ENCODE data around the gene ELMO1.

The ELMO1 gene

DNA sequence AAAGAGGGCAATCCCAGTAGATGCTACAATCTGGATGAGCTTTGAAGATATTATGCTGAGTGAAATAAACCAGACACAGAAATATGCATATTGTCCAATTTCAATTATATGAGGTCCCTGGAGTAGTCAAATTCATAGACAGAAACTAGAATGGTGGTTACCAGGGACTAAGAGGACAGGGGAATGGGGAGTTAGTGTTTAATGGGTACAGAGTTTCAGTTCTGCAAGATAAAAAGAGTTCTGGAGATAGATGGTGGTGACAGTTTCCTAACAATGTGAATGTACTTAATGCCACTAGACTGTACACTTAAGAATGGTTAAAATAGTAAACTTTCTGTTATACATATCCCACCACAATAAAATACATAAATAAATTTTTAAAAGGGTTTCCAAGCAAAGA, 236.6 kb downstream of the ELMO1 start:
- no peak for DNase-seq

DNA sequence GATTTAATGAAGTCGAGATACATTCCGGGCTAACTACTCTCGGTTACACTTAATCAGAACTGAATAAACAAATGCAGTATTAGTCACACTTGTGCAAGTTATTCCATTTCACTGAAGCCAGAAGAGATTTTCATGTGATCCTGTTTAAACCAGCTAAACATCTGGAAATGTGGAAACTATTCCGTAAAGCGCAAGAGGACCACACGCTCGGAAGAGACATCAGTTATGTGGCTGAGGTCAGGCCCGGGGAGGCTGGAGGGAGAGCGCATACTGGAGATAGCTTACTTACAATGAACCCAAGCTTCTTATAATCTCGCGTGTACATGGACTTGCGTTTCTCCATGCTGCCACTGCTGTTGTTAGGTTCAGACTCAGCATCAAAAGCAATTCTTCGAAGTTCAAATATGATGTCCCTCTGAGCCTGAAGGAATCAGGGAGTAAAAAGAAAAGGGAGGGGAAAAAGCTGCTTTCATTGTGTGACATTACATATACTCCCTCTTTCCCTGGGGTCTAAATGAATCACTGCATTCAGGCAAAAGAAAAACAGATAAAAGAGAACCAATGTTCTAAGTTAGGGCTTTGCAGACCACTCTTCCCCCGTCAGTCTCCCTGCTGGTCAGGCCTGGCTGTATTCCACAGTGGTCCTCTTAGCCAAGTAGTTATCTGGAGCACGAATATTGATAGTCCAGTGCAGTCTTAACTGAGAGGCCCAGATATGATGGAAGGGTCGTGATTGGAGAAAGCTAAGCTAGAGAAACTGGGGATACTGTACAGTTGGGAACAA, 237.4 kb downstream of the ELMO1 start:
- DNase-seq: no peak

DNA sequence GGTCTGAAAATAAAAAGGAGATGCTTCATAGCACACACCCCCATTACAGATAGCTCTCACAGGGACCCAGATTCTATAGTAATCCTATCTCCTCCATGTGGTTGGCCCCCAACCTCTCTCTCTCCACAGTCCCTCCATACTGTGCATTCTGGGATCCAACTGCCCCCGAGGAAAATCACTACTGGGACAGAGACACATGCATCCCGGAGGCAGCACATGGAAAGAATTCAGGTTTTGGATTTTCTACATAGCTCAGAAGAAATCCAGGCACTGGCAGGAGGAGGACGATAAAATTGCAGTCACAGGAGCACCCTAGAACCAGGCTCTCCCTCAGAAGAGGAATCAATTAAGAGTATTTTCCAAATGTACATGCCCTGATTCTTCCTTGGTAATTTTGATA, 239.5 kb downstream of the ELMO1 start:
- DNase-seq: no peak

DNA sequence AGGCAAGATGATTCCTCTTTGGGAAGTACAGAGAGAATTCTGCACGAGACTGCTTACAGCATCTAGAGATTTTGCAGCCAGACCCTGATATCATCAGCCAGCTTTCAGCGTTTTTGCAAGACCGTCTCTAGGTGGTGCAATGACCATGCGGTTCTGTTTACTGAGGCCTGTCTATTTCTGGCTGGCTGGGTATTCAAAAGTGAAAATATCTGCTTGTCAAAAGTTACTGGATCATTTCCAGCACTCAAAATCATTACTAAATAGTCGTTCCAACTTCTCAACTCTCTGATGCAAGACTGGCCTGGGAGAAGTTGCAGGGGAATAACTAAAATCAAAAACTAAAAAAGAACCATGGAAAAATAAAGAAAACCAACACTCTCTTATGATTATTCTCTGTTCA, 240.1 kb downstream of the ELMO1 start:
- peak; percentile 24 for DNase-seq

DNA sequence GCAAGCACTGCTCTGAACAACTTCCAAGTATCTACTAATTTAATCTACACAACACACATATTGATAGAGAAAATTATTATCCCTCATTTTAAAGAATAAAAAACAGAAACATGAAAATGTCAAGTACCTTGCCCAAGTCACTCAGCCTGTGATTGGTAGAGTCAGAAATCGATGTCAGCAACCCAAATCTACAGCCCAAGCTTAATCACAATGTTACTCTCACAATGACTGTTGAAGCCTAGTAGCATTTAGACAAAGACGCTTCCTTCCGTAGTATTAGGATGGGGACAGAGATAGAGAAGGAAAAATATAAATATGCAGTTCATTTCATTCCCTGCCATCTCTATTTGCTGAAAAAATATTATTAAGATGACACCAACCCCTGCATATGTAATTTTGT, 242.5 kb downstream of the ELMO1 start:
- DNase-seq: peak; percentile 46

DNA sequence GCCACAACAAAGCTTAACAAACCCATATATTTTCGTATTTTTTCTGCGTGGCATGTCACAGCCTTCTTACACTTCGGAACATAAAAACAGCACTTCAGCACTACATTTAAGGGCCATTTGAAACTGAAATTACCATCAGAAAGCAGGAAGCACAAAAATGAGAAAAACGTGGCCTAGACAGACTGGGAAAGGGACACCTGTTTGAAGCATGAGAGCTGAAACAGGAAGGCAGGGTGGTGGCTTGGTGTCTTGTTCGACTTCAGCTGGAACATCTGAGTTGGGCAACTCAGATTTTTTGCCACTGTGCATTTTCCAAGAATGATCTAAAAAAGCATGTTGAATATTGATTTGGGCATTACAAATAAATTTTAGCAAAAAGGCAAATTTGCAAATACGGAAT, 243.2 kb downstream of the ELMO1 start:
- no peak for DNase-seq

DNA sequence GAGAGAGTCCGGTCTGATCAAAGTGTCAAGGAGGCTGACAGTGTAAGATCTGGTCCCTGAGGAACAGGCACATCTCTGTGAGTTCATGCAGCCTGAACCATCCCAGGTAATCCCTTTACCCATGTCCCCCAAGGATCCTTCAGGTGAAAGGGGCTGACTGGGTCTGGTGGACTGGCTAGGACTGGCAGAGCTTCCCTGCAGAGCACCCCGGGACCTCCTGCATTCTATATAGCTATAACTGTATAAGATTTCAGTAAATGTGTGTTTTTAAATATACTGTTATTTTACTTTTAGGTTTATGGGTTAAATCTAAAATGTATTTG, 246.8 kb downstream of the ELMO1 start:
- DNase-seq: no peak

DNA sequence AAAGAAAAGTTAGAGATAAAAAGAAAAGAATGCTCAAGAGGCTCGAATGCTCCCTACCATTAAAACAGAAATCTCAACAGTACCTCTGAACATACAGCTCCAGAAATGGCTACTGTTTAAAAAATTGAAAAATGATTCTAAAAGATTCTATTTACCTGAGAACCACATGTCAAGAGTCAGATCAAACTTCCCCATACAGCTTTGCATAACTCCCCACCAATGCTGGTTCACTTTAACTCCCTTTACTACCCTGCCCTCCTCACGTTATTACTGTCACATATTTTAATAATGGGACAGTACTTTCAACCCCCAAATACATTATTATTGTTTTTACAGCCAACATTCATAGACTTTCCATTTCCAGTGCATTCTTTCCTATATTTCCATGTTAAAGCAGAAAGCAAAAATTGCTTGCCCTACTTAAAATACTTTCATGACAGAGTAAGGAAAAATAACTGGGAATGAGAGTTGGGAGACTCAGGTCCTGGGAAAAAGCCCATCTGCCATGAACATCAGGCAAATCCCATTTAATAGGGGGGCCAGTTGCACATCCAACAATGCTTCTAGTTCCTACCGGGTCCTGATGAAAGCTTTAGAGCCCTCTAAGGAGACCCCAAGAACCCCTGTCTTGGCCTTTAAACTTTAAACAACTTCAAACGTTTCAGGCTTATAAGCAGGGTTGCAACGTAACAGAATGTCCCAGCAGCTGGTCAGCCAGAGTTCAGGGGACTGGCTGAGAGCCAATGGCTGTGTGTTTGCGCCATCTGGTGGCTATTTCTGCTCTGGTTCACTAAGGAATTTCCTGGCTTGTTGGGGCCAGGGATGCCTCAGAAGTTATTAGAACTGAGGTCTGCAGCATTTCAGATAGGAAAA, 247.4 kb downstream of the ELMO1 start:
- peak; percentile 39 for DNase-seq

DNA sequence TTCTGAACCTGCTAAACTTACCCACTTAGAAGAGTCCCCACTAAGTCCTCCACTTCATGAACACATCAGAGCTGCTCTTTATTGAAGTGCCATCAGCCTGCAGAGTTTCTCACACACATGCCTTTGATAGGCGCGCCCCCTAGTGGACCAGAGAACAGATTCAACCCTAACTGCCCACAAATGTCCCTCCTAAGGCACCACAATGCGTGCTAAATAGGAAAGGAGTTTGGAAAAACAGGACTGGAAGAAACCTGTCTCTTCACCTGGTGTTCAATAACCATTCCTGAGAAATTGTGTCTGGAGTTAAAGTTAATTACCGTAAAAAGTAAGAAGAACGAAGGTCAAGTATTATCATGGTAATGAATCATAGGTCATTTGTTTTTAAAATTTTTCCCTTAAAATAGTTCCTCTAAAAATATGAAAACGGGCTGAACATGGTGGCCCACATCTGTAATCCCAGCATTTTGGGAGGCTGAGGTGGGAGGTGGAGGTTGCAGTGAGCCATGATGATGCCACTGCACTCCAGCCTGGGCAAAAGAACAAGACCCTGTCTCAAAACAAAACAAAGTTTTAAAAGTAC, 249.7 kb downstream of the ELMO1 start:
- peak; percentile 66 for DNase-seq

DNA sequence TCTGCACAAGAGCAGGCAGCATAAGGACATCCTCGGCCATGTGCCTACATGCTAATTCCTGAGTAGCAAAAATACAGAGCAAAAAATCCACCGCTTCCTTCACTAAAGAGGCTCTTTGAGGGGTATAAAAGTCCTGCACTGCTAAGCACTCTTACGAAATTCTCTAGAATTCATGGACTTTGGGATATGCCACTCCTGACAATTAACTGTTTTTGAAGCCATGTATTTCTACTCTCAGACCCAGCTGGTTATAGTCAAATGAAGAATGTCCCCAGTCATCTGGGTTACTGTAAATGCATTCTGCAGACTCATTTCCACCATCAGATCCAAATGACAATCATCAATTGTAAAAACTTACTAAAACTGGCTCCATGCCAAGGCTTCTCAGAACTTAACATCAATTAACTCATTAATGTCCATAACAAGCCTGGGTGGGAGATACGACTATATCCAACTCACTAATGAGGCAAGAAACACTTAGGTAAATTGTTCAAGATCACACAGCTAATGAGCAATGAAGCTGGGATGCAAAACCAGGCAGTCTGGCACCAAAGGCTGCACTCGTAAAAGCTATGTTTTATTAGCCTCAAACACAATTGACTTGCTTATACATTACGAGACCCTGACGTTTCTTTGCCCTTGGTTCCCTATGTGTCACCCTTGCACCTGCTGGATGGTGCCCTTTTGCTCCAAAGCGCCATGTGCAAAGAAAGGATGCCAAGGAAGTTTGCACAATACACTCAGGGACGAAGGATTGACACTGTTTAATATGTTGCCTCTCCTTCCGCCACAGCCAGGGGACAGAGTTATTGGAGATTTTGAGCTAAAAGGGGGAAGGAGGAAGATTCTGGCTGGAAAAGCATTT, 250.4 kb downstream of the ELMO1 start:
- no peak for DNase-seq

DNA sequence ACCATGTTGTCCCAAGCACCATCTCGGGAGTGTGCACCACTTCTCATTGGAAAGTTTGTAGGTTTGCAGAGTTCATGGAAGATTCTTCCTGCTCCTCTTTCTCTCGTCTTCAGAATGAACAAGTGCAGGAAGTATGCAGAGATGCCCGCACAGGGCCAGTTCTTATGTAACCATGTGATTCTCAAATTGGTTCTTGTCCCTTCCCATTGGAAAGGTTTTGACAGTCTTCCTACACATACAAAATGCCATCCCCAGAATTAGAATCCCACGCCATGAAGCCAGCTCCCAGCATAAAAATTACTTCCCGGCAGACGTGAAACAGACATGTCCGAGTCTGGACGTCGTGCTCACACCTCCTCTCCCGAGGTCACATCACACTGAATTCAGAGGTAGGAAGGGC, 251.6 kb downstream of the ELMO1 start:
- no peak for DNase-seq

DNA sequence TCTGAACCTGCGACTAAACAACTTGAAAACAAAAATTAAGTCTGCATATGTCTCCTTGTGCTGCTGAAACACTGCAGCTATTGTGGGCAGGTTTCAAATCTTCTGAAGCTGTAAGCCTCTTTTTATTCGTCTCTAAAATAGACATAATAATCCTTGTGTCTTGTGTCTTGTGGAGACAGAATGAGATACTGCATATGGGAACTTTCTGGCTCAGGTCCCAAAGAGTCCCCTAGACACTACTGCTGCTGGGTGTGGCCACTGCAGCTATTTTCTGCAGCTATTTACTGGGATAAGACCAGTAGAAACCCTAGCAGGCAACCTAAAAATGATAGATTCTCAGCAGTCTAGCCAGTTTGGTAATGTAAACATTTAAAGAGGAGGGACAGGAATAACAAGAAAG, 252.0 kb downstream of the ELMO1 start:
- DNase-seq: no peak

DNA sequence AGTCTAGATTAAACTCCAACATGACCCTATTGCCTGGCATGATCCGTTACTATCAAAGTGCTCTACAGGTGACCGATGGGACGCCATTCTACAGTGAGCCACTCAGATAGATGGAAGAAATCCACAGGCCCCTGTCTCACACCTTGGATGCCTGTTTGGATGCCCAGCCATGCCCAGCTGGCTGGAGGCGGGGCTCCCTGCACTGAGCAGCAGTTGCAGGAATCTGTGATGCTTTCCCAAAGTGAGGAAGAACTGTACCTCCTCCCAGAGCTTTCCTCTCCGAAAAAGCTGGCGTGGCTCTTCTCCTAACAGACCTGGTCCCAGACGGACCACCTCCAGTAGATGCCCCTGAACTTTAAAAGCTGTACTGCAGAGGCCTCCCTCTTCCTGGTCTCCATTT, 253.3 kb downstream of the ELMO1 start:
- no peak for DNase-seq

DNA sequence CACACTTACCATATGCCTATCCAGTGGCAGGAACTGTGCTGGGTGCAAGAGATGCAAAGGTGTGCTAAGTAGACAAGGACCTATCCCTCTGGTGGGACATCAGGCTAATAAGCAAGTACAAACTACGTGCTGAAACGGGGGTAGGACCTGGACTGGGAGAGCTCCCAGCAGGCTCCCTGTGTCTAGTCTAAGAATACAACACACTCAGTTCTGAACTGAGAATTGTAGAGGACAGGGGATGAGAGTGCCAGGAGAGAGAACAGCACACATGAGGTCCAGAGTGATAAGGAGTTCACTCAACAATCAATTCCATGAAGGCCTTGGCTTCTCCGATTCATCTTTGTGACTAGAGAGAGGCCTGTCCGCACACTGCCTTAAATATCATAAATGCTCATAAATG, 253.7 kb downstream of the ELMO1 start:
- no peak for DNase-seq

DNA sequence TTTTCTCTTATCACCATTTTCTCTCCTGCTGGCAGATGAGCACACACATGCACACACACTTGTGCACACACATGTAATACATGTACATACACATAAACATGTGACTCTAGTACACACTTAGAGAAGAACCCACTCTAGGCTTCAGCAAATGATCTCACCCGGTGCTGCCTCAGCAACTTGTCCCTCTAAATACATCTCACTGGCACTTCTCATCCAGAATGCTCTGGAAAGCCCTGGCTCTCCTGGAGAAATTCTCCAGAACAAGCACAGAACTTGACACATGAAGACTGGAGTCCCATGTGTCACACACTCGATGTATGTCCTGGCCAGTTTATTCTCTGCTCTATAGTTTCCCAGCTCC, 254.9 kb downstream of the ELMO1 start:
- no peak for DNase-seq

DNA sequence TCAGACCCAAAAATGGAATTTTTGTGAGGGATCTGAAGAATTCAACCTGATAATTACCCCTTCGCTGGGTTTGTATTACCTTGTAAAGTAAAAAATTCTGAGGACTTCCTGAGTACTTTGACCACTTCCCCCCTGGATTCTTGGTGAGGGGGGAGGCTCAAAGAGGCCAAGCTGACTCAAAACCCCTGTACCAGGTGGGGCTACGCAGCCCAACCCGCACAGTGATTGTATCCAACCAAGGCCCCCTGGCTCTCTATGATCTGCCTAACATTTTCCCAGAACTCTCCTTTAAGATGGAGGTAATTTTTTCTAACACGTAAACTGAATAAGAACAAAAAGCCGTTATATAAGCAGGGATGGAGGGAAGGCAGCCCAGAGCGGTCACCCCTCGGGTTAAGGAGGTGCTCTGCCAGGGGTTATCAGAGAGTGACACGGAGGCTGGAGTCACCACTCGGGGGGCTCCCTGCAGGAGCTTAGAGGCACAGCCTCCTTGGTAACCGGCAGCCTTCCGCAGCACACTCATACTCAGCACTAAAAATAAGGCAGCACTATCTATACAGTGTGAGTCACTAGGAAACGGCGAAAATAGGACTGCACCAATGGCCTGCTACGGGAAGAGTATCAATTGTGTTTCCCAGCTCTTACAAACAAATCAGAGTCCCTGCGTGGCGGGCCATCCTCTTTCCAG, 255.4 kb downstream of the ELMO1 start:
- DNase-seq: no peak

DNA sequence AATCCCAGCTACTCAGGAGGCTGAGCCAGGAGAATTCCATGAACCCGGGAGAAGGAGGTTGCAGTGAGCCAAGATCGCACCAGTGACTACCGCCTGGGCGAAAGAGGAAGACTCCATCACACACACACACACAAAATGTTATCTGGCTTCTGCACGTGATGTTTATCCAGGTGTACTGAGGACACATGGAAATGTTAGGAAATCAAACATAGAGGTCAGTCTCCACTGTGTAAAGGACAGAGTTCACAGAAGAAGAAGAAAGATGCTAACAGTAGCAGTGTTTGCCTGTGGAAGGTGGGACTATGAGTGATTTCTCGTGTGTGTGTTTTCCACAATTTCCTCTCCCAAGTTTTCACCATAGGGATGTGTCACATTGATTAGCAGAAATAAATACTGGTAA, 256.9 kb downstream of the ELMO1 start:
- no peak for DNase-seq

DNA sequence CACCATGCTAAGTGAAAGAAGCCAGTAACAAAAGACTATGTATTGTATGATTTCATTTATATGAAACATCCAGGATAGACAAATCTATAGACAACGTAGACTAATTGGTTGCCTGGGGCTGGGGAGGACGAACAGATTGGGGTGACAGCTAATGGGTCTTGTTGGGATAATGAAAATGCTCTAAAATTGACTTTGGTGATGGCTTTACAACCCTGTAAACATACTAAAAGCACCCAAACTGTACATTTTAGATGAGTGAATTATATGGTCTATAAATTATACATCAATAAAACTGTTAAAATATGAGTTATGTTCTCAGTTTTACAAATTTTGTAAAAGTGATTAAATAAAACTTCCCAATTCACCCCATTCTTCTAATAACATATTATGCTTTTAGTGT, 261.5 kb downstream of the ELMO1 start:
- DNase-seq: no peak

DNA sequence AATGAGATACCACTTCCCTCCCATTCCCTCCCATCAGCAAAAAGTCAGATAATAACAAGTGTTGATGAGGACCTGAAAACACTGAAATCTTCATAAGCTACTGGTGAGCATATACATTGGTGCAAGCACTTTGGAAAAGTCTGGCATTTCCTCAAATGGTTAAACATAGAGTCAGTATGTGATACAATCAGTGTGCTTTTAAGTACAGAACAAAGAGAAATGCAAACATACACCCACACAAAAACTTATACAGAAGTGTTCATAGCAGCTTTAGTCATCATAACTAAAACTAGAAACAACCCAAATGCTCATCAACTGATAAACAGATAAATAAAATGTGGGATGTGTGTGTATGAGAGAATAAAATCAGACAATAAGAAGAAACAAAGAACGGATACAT, 261.9 kb downstream of the ELMO1 start:
- DNase-seq: no peak

DNA sequence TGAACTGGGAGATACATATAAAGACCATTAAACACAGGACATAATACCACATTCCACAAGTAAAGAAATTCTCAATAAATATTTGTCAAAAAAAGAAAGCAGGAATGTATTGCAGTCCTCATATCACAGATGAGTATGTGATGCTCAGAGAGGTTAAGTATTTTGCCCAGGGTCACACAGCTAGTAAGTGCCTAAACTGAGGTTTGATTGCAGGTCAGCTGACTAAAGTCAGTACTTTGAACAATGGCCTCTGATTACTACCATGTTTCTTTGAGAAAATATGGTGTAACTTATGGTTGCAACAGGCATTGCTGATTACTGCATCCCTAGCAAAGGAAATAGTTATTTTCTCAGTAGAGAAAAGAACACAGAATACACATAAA, 267.1 kb downstream of the ELMO1 start:
- DNase-seq: no peak

DNA sequence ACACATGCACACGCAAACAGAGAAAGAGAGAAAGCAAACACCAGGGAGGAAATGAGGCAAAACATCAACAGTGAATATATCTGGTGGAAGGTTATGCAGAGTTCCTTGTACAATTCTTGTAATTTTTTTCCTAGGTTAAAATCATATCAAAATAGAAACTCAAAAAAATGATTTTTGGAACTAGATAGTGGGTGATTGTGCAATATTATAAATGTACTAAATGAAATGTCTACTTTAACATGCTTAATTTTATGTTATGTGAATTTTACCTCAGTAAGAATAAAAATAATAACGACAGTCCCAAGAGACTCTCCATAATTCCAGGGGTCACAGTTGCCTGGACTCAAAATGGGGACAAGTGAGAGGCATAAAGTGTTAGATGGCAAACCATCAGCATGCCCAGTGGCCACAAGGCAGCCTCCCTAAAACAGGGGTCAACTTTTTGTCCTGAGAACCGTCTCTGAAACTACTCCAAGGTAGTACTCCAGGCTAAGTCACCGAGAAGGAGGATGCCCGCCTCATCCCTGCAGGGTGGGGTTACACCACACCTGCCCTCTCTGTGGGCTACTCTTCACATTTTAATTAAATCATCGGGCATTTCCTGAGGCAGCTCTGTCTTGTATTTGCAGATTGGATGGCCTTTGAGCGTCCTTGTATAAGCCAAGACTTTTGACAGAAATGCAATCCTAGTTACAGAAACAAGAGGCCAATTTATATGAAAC, 267.7 kb downstream of the ELMO1 start:
- DNase-seq: no peak

DNA sequence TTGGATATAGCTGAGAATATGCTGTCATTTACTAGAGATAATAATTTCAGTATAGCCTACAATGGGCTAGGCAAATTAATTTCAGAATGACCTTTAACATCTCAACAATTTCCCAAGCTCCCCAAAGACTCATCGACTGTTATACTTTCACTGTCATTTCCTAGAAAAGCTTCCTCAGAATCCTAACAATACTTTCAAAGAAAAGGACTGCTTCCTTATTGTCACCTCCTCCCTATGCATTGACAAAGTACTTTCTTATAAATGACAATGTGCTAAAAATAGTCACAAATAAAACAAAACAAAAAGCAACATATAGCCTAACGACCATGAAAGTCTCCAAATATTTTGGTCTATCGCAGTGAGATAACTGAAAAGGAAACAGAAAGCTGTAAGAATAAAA, 272.6 kb downstream of the ELMO1 start:
- no peak for DNase-seq

Data from activated CD4-positive, alpha-beta T cell treated with anti-CD3 and anti-CD28 coated beads, Interleukin-2, amount 50 U/mL, for 16 hours (primary cell).